H9 (cell line): ENCODE results near the gene ARFIP1. TPM values are rescaled to one million over a fixed set of nuclear protein-coding genes. Genes with fewer than 3 reads are reported as not detected.

ENCODE experiments used
- DNase-seq: peaks from one replicate; pipeline ENCODE4 v3.0.0-alpha.2; 2017
- H2AFZ ChIP-seq: one replicate; pipeline ENCODE4 v1.6.1; 2013; ENCODE audit warnings: mild to moderate bottlenecking, low read length, control low read depth, moderate library complexity
- H2AK5ac ChIP-seq: 2 replicates; pipeline ENCODE4 v1.6.1; 2013; ENCODE audit warnings: low read length, control low read depth, mixed read lengths; ENCODE audit not compliant: insufficient read length
- H2BK120ac ChIP-seq: one replicate; pipeline ENCODE4 v1.6.1; 2013; ENCODE audit warnings: low read depth, mild to moderate bottlenecking, low read length, control low read depth, inconsistent platforms; ENCODE audit not compliant: poor library complexity, severe bottlenecking
- H2BK12ac ChIP-seq: 2 replicates; pipeline ENCODE4 v1.6.1; 2013; ENCODE audit warnings: low read length, control low read depth, mixed read lengths, low read depth; ENCODE audit not compliant: insufficient read length
- H2BK15ac ChIP-seq: 2 replicates; pipeline ENCODE4 v1.6.1; 2013; ENCODE audit warnings: low read depth, low read length, control low read depth
- H2BK20ac ChIP-seq: one replicate; pipeline ENCODE4 v1.6.1; 2013; ENCODE audit warnings: low read depth, mild to moderate bottlenecking, low read length, control low read depth, inconsistent platforms; ENCODE audit not compliant: poor library complexity, severe bottlenecking
- H2BK5ac ChIP-seq: 2 replicates; pipeline ENCODE4 v1.6.1; 2013; ENCODE audit warnings: low read length, control low read depth, mixed read lengths; ENCODE audit not compliant: insufficient read length
- H3K14ac ChIP-seq: 2 replicates; pipeline ENCODE4 v1.6.1; 2013; ENCODE audit warnings: low read length, control low read depth; ENCODE audit not compliant: insufficient read depth
- H3K18ac ChIP-seq: 2 replicates; pipeline ENCODE4 v1.6.1; 2013; ENCODE audit warnings: low read depth, mild to moderate bottlenecking, mixed read lengths, low read length, control low read depth; ENCODE audit not compliant: insufficient read length
- H3K23ac ChIP-seq: 2 replicates; pipeline ENCODE4 v1.6.1; 2013; ENCODE audit warnings: low read length, control low read depth, mixed read lengths, low read depth; ENCODE audit not compliant: insufficient read length
- H3K23me2 ChIP-seq: 2 replicates; pipeline ENCODE4 v1.6.1; 2013; ENCODE audit warnings: low read depth, mild to moderate bottlenecking, mixed read lengths, low read length, control low read depth; ENCODE audit not compliant: insufficient read length, poor library complexity, severe bottlenecking
- H3K27ac ChIP-seq: 2 replicates; pipeline ENCODE4 v1.5.1; 2013; ENCODE audit warnings: low read length, control low read depth, mixed read lengths, low read depth; ENCODE audit not compliant: insufficient read length
- H3K27me3 ChIP-seq: 2 replicates; pipeline ENCODE4 v1.6.1; 2013; ENCODE audit warnings: low read length, control low read depth, inconsistent platforms; ENCODE audit not compliant: insufficient read depth
- H3K4ac ChIP-seq: 2 replicates; pipeline ENCODE4 v1.6.1; 2013; ENCODE audit warnings: low read depth, mild to moderate bottlenecking, control low read depth, inconsistent platforms, low read length, moderate library complexity
- H3K4me1 ChIP-seq: 2 replicates; pipeline ENCODE4 v1.6.1; 2013; ENCODE audit warnings: low read length, control low read depth, inconsistent platforms; ENCODE audit not compliant: insufficient read depth
- H3K4me2 ChIP-seq: 2 replicates; pipeline ENCODE4 v1.6.1; 2013; ENCODE audit warnings: low read length, control low read depth, mixed read lengths; ENCODE audit not compliant: insufficient read length, insufficient read depth
- H3K56ac ChIP-seq: 2 replicates; pipeline ENCODE4 v1.6.1; 2013; ENCODE audit warnings: low read depth, mild to moderate bottlenecking, mixed read lengths, low read length, control low read depth; ENCODE audit not compliant: insufficient read length
- H3K79me1 ChIP-seq: 2 replicates; pipeline ENCODE4 v1.6.1; 2013; ENCODE audit warnings: low read depth, mild to moderate bottlenecking, moderate library complexity, low read length, control low read depth, inconsistent platforms; ENCODE audit not compliant: insufficient read depth, poor library complexity, severe bottlenecking
- H3K79me2 ChIP-seq: 2 replicates; pipeline ENCODE4 v1.6.1; 2013; ENCODE audit warnings: low read length, control low read depth, inconsistent platforms; ENCODE audit not compliant: insufficient read depth
- H3K9ac ChIP-seq: 2 replicates; pipeline ENCODE4 v1.6.1; 2013; ENCODE audit warnings: low read length, control low read depth, mixed read lengths; ENCODE audit not compliant: insufficient read length; ENCODE audit errors: extremely low read depth
- H3K9me3 ChIP-seq: one replicate; pipeline ENCODE4 v1.6.1; 2013; ENCODE audit warnings: low read depth, low read length, inconsistent platforms; ENCODE audit not compliant: control insufficient read depth
- H3T11ph ChIP-seq: one replicate; pipeline ENCODE4 v1.6.1; 2013; ENCODE audit warnings: mild to moderate bottlenecking, low read length, control low read depth, inconsistent platforms
- H4K20me1 ChIP-seq: one replicate; pipeline ENCODE4 v1.6.1; 2013; ENCODE audit not compliant: control insufficient read depth, insufficient read length, insufficient read depth
- H4K5ac ChIP-seq: 2 replicates; pipeline ENCODE4 v1.6.1; 2013; ENCODE audit warnings: low read depth, mild to moderate bottlenecking, mixed read lengths, low read length, control low read depth; ENCODE audit not compliant: insufficient read length
- H4K8ac ChIP-seq: replicated peaks from 2 replicates; pipeline ENCODE4 v1.6.1; 2013; ENCODE audit warnings: low read length, control low read depth, mixed read lengths, low read depth; ENCODE audit not compliant: insufficient read length
- H4K91ac ChIP-seq: 2 replicates; pipeline ENCODE4 v1.6.1; 2013; ENCODE audit warnings: low read depth, mild to moderate bottlenecking, moderate library complexity, mixed read lengths, low read length, control low read depth; ENCODE audit not compliant: insufficient read length
- H3K27ac Mint-ChIP-seq, 3 experiments: 2 replicates in 2 of 3; 3 replicates in 1 of 3; pipeline ENCODE4 v1.8.0; 2020 to 2021; ENCODE audit warnings: mixed read lengths in 3 of 3, mild to moderate bottlenecking in 1 of 3, moderate library complexity in 1 of 3
- H3K27me3 Mint-ChIP-seq: 2 replicates; pipeline ENCODE4 v1.8.0; 2021; ENCODE audit warnings: low read depth, mild to moderate bottlenecking, moderate library complexity, mixed read lengths
- H3K36me3 Mint-ChIP-seq, 3 experiments: 2 replicates in 2 of 3; 3 replicates in 1 of 3; pipeline ENCODE4 v1.8.0; 2020 to 2021; ENCODE audit warnings: low read depth in 3 of 3, mixed read lengths in 3 of 3; ENCODE audit not compliant: insufficient read depth in 1 of 3
- H3K4me1 Mint-ChIP-seq, 2 experiments: 2 replicates each; pipeline ENCODE4 v1.8.0; 2020; ENCODE audit warnings: mixed read lengths in 2 of 2
- H3K4me3 Mint-ChIP-seq, 2 experiments: 2 replicates in 1 of 2; 3 replicates in 1 of 2; pipeline ENCODE4 v1.8.0; 2020 to 2021; ENCODE audit warnings: mild to moderate bottlenecking in 2 of 2, mixed read lengths in 2 of 2, moderate library complexity in 1 of 2
- H3K9me3 Mint-ChIP-seq, 2 experiments: 2 replicates in 1 of 2; 3 replicates in 1 of 2; pipeline ENCODE4 v1.8.0; 2020; ENCODE audit warnings: mild to moderate bottlenecking in 2 of 2, mixed read lengths in 2 of 2, moderate library complexity in 1 of 2
- total RNA-seq: library from RNA; stranded (reverse); gene quantifications from 2 replicates; pipeline ENCODE4 v1.2.1, GENCODE V29; 2021
- TF ChIP-seq, protein P1 (sequence below): fragments of 200-600 bp; sonication (generic); conservative IDR thresholded peaks from 3 replicates; pipeline ENCODE4 v1.8.0; 2021; ENCODE audit warnings: antibody characterized with exemption, mild to moderate bottlenecking

The ARFIP1 gene
- total RNA-seq, 1 experiment from 2014 or later: 30.8 TPM

DNA sequence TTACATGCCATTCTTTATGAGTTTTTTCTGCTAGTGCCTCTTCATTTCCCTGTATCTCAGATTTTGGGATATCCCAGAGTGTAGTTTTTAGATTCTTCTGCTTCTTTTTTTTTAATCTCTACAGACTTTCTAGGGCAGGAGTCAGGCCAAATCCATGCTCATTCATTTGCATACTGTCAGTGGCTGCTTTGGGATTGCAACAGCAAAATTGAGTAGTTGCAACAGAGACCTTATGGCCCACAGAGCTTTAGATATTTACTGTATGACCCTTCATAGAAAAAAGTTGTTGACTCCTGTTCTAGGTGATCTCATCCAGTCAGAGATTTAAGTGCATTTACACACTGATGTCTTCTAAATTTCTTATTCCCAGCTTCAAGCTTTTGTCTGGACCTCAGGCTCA lies 35.3 kb downstream of the ARFIP1 start:
- H3K27ac ChIP-seq: no peak overlapping the region
- Mint-ChIP-seq H3K27ac (no peak overlapping the region), H3K27me3 (no peaks in the 10 kb centered on the region), H3K36me3 (peaks cover 19 to 46% (median 42%) of the 10 kb centered on the region in 3 experiments), H3K9me3 (peaks cover 8 to 13% of the 10 kb centered on the region in 2 experiments; a peak in 4 of 5 replicates), H3K4me3 (no peak overlapping the region), H3K4me1 (peaks cover 4 to 27% of the 10 kb centered on the region in 2 experiments; a peak in 2 of 4 replicates)
- no peak for DNase-seq
- H4K8ac ChIP-seq: no peak overlapping the region
- H4K5ac ChIP-seq: no peak overlapping the region
- no peak overlapping the region for H3K56ac ChIP-seq
- no peak overlapping the region for H2BK120ac ChIP-seq
- H2AK5ac ChIP-seq: no peak overlapping the region
- no peak overlapping the region for H2BK12ac ChIP-seq
- H3K18ac ChIP-seq: no peak overlapping the region
- H2BK20ac ChIP-seq: no peak overlapping the region
- H4K20me1 ChIP-seq: no peaks in the 10 kb centered on the region
- no peaks in the 10 kb centered on the region for H3K27me3 ChIP-seq
- H3K4me1 ChIP-seq: no peaks in the 10 kb centered on the region; the same call in 1 of the 2 replicates
- H2BK5ac ChIP-seq: no peak overlapping the region
- no peak overlapping the region for H2BK15ac ChIP-seq
- H3K79me1 ChIP-seq: no peaks in the 10 kb centered on the region
- no peak overlapping the region for H2AFZ ChIP-seq
- H3K4me2 ChIP-seq: no peak overlapping the region
- TF ChIP-seq, protein P1, sequence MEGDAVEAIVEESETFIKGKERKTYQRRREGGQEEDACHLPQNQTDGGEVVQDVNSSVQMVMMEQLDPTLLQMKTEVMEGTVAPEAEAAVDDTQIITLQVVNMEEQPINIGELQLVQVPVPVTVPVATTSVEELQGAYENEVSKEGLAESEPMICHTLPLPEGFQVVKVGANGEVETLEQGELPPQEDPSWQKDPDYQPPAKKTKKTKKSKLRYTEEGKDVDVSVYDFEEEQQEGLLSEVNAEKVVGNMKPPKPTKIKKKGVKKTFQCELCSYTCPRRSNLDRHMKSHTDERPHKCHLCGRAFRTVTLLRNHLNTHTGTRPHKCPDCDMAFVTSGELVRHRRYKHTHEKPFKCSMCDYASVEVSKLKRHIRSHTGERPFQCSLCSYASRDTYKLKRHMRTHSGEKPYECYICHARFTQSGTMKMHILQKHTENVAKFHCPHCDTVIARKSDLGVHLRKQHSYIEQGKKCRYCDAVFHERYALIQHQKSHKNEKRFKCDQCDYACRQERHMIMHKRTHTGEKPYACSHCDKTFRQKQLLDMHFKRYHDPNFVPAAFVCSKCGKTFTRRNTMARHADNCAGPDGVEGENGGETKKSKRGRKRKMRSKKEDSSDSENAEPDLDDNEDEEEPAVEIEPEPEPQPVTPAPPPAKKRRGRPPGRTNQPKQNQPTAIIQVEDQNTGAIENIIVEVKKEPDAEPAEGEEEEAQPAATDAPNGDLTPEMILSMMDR: no peak
- H3K14ac ChIP-seq: no peak overlapping the region
- H3K4ac ChIP-seq: no peak overlapping the region
- H4K91ac ChIP-seq: no peak overlapping the region
- no peaks in the 10 kb centered on the region for H3K23me2 ChIP-seq
- H3K23ac ChIP-seq: no peak overlapping the region
- H3K79me2 ChIP-seq: peaks cover 2% of the 10 kb centered on the region; the same call in 1 of the 2 replicates
- no peaks in the 10 kb centered on the region for H3K9me3 ChIP-seq
- H3T11ph ChIP-seq: no peak overlapping the region
- no peak overlapping the region for H3K9ac ChIP-seq
